Activated CD8-positive, alpha-beta memory T cell treated with anti-CD3 and anti-CD28 coated beads, Interleukin-2, amount 10 ng/mL, durations not matched to agents 7 days and 5 days (primary cell): ENCODE results near the gene TEAD1. TPM values are rescaled to one million over a fixed set of nuclear protein-coding genes. Genes with fewer than 3 reads are reported as not detected.
"Not testable (repeated sequence)": the region's sequence is repeated elsewhere in the genome, so short reads cannot be mapped to it uniquely, and the experiment has no call there.

Source experiments
- ATAC-seq: fragments of 150-1000 bp; cut with Tn5 transposase; one replicate; pipeline ENCODE4 v1.10.0; 2021; ENCODE audit warnings: moderate library complexity
- CTCF ChIA-PET: fragments of 350-600 bp; sonication (Branson Sonifier 250); formaldehyde crosslinking; loops from one replicate; lab custom pipeline; 2021; ENCODE audit warnings: antibody characterized with exemption; lab: Charles Lee
- DNase-seq: peaks from one replicate; pipeline ENCODE4 v3.0.0-alpha.2; 2020
- H3K27ac Mint-ChIP-seq: one replicate; pipeline ENCODE4 v1.8.0; 2021; ENCODE audit warnings: mild to moderate bottlenecking, mixed read lengths
- H3K27me3 Mint-ChIP-seq: one replicate; pipeline ENCODE4 v1.8.0; 2021; ENCODE audit warnings: mixed read lengths
- H3K36me3 Mint-ChIP-seq: one replicate; pipeline ENCODE4 v1.8.0; 2021; ENCODE audit warnings: mild to moderate bottlenecking, mixed read lengths
- H3K4me1 Mint-ChIP-seq: one replicate; pipeline ENCODE4 v1.8.0; 2021; ENCODE audit warnings: mixed read lengths
- H3K4me3 Mint-ChIP-seq: one replicate; pipeline ENCODE4 v1.8.0; 2021; ENCODE audit warnings: mild to moderate bottlenecking, moderate library complexity, mixed read lengths
- H3K9me3 Mint-ChIP-seq: one replicate; pipeline ENCODE4 v1.8.0; 2022; ENCODE audit warnings: low read depth, mixed read lengths
- total RNA-seq, 2 experiments: library from RNA; stranded (reverse); gene quantifications; one replicate each; pipeline ENCODE4 v1.2.3, GENCODE V29; 2021

TEAD1 gene
- total RNA-seq, 2 experiments from 2014 or later = 0.18 to 0.26 TPM

DNA sequence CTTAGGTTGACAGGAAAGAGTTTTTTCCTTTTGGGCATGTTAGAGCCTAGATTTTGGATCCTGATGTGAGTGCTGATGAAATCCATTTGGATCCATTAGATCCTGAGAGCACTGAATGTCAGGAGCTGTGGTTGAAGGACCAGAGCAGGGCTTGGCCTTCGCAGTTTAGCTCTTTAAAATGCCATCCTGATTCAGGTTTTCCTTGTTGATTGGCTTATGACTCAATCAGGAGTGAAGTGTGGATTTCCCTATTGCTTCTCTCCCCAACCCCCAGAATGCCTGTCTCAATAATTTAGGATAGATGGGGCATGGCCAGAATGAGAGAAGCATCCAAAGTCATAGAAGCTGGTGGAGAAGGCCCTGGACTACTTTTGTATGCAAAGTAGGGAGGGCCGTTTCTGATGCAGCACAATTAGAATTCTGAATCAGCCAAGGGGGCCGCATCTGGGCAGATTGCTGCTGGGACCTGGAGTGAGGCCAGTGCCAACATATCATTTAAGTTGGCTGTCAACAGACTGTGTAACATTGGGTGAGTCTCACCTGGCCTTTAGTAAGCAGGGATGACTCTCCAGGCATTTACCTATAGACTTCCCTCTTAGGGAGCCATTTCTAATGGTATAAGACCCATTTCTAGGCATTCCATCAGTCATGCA, 80.5 kb downstream of the TEAD1 start:
- Mint-ChIP-seq H3K27ac (no peak overlapping the region), H3K4me3 (no peak overlapping the region), H3K36me3 (no peaks in the 10 kb centered on the region), H3K4me1 (no peaks in the 10 kb centered on the region), H3K9me3 (no peaks in the 10 kb centered on the region), H3K27me3 (peaks cover 13% of the 10 kb centered on the region)
- DNase-seq (no peak), ATAC-seq (no peak)
- CTCF ChIA-PET = no interaction called here

DNA sequence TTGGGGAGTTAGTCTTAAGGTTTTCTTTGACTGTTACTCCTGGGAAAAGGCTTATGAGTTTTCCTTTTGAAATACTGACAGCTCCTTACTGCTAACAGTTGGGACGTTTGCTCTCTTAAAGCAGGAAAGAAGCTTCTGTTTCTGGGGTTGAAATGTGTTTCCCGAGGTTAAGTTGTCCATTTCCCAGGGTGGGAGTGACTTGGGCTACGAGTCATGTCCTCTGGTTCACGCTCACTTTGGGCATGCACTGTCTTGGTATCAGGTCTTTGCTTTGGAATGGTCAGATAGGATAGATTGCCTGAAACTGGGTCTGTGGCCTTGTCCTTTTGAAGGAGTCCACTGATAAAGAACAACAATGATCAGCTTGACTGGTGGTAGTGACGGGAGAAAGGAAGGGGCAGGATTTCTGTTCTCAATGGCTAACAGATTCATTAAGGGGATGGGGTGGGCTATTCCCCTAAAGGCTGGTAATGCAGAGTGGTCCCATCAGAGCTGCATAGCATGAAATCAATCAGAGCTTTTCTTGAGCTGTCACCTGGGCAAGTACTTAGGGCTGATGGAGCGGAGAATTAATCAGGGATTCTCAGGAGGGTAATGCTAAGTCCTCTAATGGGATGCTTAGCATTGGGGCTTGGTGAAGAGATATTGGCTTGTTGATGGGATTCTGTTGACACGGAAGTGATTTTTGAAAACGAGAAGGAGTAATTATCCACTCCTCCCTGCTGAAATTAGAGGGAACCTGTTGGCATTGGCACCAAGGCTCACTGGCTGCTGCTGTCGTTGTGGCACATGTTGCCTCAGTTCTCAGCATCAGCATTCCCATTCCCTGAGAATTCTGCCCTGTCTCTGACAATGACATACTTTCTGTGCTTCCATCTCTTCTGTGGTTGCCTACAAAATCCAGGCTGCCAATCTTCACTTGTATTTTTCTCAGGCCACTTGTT, 81.6 kb downstream of the TEAD1 start:
- CTCF ChIA-PET = interaction anchor here (0.9 kb wide), 1 partner anchor 133 kb away, joined by 3 read pairs; no protein-coding TSS in a partner anchor
- Mint-ChIP-seq H3K36me3 (no peaks in the 10 kb centered on the region), H3K4me1 (no peaks in the 10 kb centered on the region), H3K9me3 (no peaks in the 10 kb centered on the region), H3K27me3 (peaks cover 13% of the 10 kb centered on the region), H3K4me3 (no peak overlapping the region), H3K27ac (no peak overlapping the region)
- DNase-seq (no peak), ATAC-seq (no peak)

DNA sequence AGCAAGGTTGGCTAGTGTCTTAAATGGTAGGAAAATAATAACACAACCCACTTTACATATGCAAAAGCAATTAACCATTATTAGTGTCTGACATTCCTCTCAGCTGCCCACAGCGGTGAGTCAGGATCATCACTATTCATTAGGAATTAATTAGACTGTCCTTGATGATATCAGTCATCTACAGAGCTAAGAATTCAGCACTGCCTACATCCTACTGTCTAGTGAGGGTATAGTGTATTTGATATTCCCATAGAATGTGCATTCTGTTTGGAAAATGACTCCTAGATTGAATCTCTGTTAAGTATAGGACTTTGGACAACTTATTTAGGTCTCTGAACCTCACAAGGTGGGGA, 82.2 kb downstream of the TEAD1 start:
- H3K4me3 Mint-ChIP-seq = no peak overlapping the region
- peaks cover 13% of the 10 kb centered on the region for H3K27me3 Mint-ChIP-seq
- DNase-seq (no peak), ATAC-seq (no peak)
- H3K27ac Mint-ChIP-seq = no peak overlapping the region
- no peaks in the 10 kb centered on the region for H3K36me3 Mint-ChIP-seq
- no peaks in the 10 kb centered on the region for H3K4me1 Mint-ChIP-seq
- CTCF ChIA-PET = interaction anchor here (0.9 kb wide), 1 partner anchor 132 kb away, joined by 3 read pairs; no protein-coding TSS in a partner anchor
- no peaks in the 10 kb centered on the region for H3K9me3 Mint-ChIP-seq

DNA sequence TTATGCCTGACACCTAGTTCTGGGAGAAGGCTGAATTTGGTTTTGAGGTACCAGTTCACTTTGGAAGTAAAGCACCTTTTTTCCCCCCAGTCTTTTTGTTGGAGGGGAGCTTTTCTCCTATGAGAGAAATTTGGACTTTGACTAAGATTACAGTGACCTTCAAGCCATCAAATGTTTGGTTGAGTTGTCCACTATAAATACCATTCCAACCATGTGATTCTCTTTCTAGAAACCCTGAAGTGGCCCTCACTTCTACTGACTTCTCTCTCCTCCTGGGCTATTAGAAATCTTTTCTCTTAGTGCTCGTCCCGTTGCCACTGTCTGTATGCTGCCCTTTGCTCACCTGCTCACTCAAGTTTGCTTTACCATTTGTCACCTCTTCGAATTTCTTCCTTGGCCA, 82.6 kb downstream of the TEAD1 start:
- no peaks in the 10 kb centered on the region for H3K9me3 Mint-ChIP-seq
- CTCF ChIA-PET = interaction anchor here (0.9 kb wide), 1 partner anchor 131 kb away, joined by 3 read pairs; no protein-coding TSS in a partner anchor

DNA sequence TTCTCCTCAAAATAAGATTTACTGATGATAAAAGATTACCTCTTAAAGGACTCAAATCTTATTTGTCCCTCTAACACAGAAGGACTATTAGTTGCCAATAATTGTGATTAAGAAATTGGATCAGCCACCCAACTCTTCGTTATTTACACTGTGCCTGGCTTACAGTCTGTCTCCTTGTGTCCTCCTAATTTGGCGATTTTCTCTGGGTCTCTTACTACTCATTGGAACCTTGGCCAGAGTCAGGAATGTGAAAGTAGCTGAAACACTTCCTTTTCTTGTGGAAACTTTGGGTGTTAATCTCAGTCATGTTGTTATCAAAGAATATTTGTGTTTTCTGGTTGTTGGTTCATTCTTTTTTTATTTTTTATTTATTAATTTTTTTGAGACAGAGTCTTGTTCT, 83.2 kb downstream of the TEAD1 start:
- no peaks in the 10 kb centered on the region for H3K9me3 Mint-ChIP-seq
- H3K27ac Mint-ChIP-seq = no peak overlapping the region
- no peak for DNase-seq
- no peak overlapping the region for H3K4me3 Mint-ChIP-seq
- peaks cover 18% of the 10 kb centered on the region for H3K27me3 Mint-ChIP-seq
- H3K4me1 Mint-ChIP-seq = no peaks in the 10 kb centered on the region
- no peaks in the 10 kb centered on the region for H3K36me3 Mint-ChIP-seq
- no peak for ATAC-seq
- CTCF ChIA-PET = no interaction called here

More for the DNA sequence above, 82.6 kb downstream of the TEAD1 start:
- Mint-ChIP-seq H3K4me1 (no peaks in the 10 kb centered on the region), H3K27me3 (peaks cover 13% of the 10 kb centered on the region), H3K27ac (no peak overlapping the region), H3K4me3 (no peak overlapping the region), H3K36me3 (no peaks in the 10 kb centered on the region)
- DNase-seq = no peak
- no peak for ATAC-seq

DNA sequence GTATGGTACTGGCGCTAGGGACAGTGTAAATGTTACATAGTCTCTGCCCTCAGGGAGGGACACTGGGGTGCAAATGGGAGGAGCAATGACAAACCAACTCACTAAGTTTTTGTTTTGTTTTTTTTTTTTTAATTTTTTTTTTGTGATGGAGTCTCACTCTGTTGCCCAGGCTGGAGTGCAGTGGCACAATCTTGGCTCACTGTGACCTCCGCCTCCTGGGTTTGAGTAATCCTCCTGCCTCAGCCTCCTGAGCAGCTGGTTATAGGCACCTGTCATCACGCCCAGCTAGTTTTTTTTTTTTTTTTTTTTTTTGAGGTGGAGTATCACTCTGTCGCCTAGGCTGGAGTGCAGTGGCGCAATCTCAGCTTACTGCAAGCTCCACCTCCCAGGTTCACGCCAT, 83.9 kb downstream of the TEAD1 start:
- DNase-seq, H3K4me1 Mint-ChIP-seq, CTCF ChIA-PET, ATAC-seq, H3K27ac Mint-ChIP-seq, H3K9me3 Mint-ChIP-seq, H3K4me3 Mint-ChIP-seq, H3K36me3 Mint-ChIP-seq: not testable (repeated sequence)
- peaks cover 18% of the 10 kb centered on the region for H3K27me3 Mint-ChIP-seq

DNA sequence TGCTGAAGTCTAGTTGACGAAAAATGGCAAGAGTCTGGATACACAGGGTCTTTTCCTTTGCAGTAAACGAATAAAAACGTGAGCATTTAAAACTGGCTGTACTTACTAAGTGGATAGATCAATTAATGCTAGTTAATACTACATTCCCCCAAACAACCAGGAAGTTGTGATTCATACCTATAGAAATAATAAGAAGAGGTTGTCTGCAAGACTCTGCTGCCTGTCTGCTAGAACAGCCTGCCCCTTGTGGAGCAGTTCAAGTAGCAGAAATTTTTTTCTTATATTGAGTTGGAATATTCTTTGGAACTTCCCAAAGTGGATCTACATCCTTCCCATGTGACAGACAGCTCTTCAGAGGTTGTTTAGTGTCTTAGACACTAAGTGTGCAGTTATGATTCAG, 86.8 kb downstream of the TEAD1 start:
- no peak for ATAC-seq
- H3K4me3 Mint-ChIP-seq = no peak overlapping the region
- no peaks in the 10 kb centered on the region for H3K4me1 Mint-ChIP-seq
- H3K36me3 Mint-ChIP-seq = no peaks in the 10 kb centered on the region
- H3K9me3 Mint-ChIP-seq = no peaks in the 10 kb centered on the region
- no peak overlapping the region for H3K27ac Mint-ChIP-seq
- no peak for DNase-seq
- CTCF ChIA-PET = interaction anchor here (0.6 to 0.9 kb wide), 2 partner anchors 430 to 466 kb away, joined by 3 read pairs; no protein-coding TSS in a partner anchor
- peaks cover 28% of the 10 kb centered on the region for H3K27me3 Mint-ChIP-seq

DNA sequence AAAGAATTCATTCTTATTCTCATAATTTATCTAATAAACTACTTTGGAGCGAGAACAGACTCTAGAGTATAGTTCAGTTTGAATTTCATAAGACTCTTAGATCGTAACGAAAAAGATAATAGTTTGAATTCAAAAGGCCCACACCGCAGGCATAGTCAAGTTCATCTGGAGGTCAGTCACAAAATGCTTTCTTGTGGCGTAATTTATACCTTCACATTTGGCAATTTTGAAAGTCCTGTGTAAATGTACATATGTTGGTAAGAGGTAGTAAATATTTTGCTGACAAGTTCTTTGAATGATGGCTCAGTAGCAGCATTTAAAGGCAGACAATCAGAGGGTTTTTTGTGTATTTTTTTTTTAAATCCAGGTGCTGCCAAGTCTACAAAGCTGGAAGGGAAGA, 88.1 kb downstream of the TEAD1 start:
- H3K4me1 Mint-ChIP-seq = no peaks in the 10 kb centered on the region
- no peaks in the 10 kb centered on the region for H3K36me3 Mint-ChIP-seq
- CTCF ChIA-PET = no interaction called here
- no peaks in the 10 kb centered on the region for H3K9me3 Mint-ChIP-seq
- peaks cover 35% of the 10 kb centered on the region for H3K27me3 Mint-ChIP-seq
- DNase-seq (no peak), ATAC-seq (no peak)
- H3K4me3 Mint-ChIP-seq = no peak overlapping the region
- H3K27ac Mint-ChIP-seq = no peak overlapping the region

DNA sequence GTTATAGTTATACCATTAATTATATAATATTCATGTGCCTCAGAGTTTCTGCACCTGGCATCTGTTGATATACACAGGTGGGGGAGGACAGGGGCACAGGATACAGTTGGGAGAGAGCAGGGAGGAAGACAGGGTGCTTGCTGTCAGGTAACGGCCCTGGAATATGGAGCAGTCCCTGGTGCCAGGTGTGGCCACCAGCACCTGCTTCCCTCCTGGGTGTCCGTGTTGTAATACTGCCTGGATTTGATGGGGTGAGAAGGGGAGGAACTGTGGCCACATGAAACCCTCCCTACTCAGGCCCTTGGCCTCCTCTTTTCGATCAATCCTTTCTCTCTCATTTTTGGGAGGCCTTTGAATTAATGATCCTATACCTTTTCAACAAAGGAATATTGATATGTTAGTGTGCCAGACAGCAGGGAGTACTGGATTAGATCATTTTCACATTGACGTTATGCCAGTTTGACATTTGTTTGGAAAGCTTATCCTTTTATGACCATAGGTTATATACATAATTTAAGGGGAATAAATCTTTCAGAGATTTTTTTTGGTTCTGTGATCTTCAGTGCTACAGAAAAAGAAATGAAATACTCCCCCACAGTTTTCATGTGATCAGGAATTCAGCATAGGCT, 88.6 kb downstream of the TEAD1 start:
- H3K9me3 Mint-ChIP-seq = no peaks in the 10 kb centered on the region
- ATAC-seq = no peak
- H3K36me3 Mint-ChIP-seq = no peaks in the 10 kb centered on the region
- CTCF ChIA-PET = no interaction called here
- H3K27me3 Mint-ChIP-seq = peaks cover 40% of the 10 kb centered on the region
- DNase-seq = no peak
- no peak overlapping the region for H3K27ac Mint-ChIP-seq
- H3K4me1 Mint-ChIP-seq = no peaks in the 10 kb centered on the region
- no peak overlapping the region for H3K4me3 Mint-ChIP-seq

DNA sequence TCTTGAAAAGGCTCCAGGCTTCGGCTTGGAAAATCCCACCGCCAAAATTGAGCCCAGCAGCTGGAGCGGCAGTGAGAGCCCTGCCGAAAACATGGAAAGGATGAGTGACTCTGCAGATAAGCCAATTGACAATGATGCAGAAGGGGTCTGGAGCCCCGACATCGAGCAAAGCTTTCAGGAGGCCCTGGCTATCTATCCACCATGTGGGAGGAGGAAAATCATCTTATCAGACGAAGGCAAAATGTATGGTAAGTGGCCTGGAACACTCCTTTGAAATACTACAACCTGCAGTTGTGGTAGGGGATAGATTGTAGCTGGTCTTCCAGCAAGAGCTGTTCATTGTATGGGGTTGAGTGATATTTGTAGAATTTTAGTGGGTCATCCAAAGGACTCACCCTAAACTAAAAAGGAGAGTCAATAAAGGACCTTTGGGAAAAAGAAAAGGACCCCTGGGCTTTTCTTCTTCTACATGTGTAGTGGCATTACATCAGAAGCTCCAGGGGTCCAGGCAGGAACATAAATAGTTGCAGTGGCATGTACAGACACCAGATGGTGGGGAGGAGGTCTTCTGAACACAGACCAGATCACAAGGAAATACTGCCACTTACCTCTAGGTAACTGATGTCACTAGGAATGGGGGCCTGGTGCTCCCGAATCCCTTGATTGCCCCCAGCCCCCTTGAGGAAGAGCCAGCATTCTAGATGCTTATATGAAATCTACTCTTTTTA, 90.1 kb downstream of the TEAD1 start:
- Mint-ChIP-seq H3K36me3 (no peaks in the 10 kb centered on the region), H3K27ac (no peak overlapping the region), H3K4me1 (peaks cover 2% of the 10 kb centered on the region), H3K4me3 (no peak overlapping the region), H3K9me3 (no peaks in the 10 kb centered on the region), H3K27me3 (peaks cover 43% of the 10 kb centered on the region)
- DNase-seq (no peak), ATAC-seq (no peak)
- CTCF ChIA-PET = no interaction called here

DNA sequence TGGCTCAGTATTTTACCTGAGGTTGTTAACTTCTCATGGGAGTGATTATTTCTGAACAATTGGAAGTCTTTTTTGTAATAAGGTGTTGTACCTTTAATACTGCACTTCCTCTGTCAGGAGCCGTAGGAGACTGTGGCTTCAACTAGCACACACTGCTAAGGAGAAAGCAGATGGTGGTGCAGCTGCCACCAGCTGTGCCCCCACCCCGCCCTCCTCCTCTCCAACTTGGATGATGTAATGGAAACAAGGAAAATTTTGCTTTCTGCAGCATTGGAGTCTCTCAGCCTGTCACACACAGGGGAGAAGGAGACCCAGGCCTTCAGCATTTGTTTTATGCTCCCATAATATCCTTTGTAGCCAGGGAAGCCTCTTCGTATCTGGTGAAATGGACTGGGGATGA, 91.2 kb downstream of the TEAD1 start:
- CTCF ChIA-PET = interaction anchor here (1.4 kb wide), 1 partner anchor 124 kb away, joined by 3 read pairs; no protein-coding TSS in a partner anchor
- H3K27ac Mint-ChIP-seq = no peak overlapping the region
- peaks cover 2% of the 10 kb centered on the region for H3K4me1 Mint-ChIP-seq
- DNase-seq = no peak
- H3K4me3 Mint-ChIP-seq = no peak overlapping the region
- ATAC-seq = no peak
- no peaks in the 10 kb centered on the region for H3K9me3 Mint-ChIP-seq
- H3K36me3 Mint-ChIP-seq = no peaks in the 10 kb centered on the region
- H3K27me3 Mint-ChIP-seq = peaks cover 39% of the 10 kb centered on the region

DNA sequence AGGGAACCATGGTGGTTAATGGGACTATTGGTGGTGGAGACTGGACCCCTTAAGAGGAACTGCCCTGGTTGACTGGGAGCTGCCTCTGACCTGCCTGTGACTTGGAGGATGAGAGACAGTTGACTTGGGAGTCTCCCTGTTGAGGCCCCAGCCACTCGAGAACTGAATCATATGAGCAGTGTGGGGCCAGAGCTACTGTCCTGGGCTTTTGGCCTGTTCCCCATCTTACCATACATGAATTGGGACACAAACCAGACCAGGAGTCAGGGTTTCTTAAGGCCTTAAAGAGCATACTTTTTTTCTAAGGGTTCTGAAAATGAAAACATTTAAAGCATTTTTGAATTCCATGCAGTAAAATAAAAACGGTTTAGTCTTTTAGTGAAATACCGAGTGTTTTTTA, 92.8 kb downstream of the TEAD1 start:
- ATAC-seq = no peak

DNA sequence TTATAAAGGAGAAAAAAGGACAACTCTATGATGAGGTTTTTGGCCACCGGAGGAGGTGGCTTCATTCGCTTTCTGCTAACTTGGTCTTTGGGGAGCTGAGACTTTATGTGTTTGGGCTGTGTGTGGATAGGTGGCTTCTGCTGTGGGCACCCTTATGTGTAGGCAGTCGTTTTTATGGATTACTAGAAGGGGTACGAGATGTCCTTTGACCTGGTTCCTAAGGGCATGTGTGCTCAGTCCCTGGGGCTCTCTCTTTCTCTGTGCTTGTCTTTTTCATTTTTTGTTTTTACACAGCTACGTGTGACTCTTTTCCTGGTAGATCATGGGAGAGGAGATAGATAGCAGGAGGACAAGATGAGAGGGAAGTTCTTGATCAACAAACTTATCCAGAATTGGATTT, 93.4 kb downstream of the TEAD1 start:
- no peaks in the 10 kb centered on the region for H3K9me3 Mint-ChIP-seq
- no peak overlapping the region for H3K27ac Mint-ChIP-seq
- ATAC-seq (no peak), DNase-seq (no peak)
- peaks cover 6% of the 10 kb centered on the region for H3K4me1 Mint-ChIP-seq
- peaks cover 34% of the 10 kb centered on the region for H3K27me3 Mint-ChIP-seq
- H3K4me3 Mint-ChIP-seq = no peak overlapping the region
- CTCF ChIA-PET = no interaction called here
- H3K36me3 Mint-ChIP-seq = no peaks in the 10 kb centered on the region

More for the DNA sequence above, 92.8 kb downstream of the TEAD1 start:
- Mint-ChIP-seq H3K27ac (no peak overlapping the region), H3K36me3 (no peaks in the 10 kb centered on the region), H3K4me3 (no peak overlapping the region), H3K9me3 (no peaks in the 10 kb centered on the region), H3K4me1 (peaks cover 4% of the 10 kb centered on the region), H3K27me3 (peaks cover 38% of the 10 kb centered on the region)
- CTCF ChIA-PET = interaction anchor here (1.4 kb wide), 1 partner anchor 122 kb away, joined by 3 read pairs; no protein-coding TSS in a partner anchor
- DNase-seq = no peak
